Jurkat, Clone E6-1 (cell line): ENCODE results near the gene ALDH3B2.
A peak's percentile ranks its signal among the peaks of the same experiment; 100 is the strongest.
"Not testable (repeated sequence)": the region's sequence is repeated elsewhere in the genome, so short reads cannot be mapped to it uniquely, and the experiment has no call there.

ENCODE experiments used
- DNase-seq: peaks from one replicate; pipeline ENCODE4 v3.0.0-alpha.2; 2011; ENCODE audit warnings: low read depth, low spot score
- H3K4me3 ChIP-seq: 2 replicates; pipeline ENCODE4 v1.5.1; 2011; ENCODE audit warnings: mild to moderate bottlenecking, low read length, control low read depth, moderate library complexity

The ALDH3B2 gene

DNA sequence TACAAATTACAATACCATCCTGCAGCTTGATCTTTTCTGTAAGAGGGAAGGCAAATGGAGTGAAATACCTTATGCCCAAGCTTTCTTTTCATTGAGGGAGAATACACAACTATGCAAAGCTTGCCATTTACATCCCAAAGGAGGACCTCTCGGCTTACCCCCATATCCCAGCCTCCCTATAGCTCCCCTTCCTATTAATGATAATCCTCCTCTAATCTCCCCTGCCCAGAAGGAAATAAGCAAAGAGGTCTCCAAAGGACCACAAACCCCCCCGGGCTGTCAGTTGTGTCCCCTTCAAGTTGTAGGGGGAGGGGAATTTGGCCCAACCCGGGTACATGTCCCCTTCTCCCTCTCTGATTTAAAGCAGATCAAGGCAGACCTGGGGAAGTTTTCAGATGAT lies 52.5 kb downstream of the ALDH3B2 start:
- not testable (repeated sequence) for H3K4me3 ChIP-seq, DNase-seq

DNA sequence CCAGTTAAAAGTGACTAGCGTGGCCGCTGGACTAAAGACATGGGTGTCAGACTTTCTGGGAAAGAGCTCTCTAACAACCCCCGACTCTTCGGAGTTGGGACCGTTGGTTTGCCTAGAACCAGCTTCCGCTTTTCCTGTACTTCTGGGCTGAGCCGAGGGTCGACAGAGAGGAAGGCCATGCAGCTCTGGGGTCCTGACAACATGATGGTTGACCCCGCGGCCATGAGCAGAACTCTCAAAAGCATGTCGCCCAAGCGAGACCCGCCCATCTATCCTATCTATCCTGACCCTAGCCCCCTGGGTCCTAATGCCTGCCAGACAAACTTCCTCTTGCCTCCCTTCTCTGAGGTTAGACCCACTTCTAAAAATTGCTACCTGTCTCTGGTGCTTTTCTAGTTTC lies 53.8 kb downstream of the ALDH3B2 start:
- not testable (repeated sequence) for DNase-seq, H3K4me3 ChIP-seq

GRCh38 chr11:67619683-67620618 lies 54.5 kb downstream of the ALDH3B2 start:
- H3K4me3 ChIP-seq, DNase-seq: not testable (repeated sequence)

- not testable (repeated sequence) for H3K4me3 ChIP-seq, DNase-seq
Measured at GRCh38 chr11:67618901-67619659, 55.3 kb downstream of the ALDH3B2 start.

GRCh38 chr11:67617243-67617953 lies 57.0 kb downstream of the ALDH3B2 start:
- DNase-seq = no peak
- H3K4me3 ChIP-seq = no peak overlapping the region

- no peak overlapping the region for H3K4me3 ChIP-seq
- DNase-seq = no peak
Measured at GRCh38 chr11:67616431-67617242, 57.8 kb downstream of the ALDH3B2 start.

DNA sequence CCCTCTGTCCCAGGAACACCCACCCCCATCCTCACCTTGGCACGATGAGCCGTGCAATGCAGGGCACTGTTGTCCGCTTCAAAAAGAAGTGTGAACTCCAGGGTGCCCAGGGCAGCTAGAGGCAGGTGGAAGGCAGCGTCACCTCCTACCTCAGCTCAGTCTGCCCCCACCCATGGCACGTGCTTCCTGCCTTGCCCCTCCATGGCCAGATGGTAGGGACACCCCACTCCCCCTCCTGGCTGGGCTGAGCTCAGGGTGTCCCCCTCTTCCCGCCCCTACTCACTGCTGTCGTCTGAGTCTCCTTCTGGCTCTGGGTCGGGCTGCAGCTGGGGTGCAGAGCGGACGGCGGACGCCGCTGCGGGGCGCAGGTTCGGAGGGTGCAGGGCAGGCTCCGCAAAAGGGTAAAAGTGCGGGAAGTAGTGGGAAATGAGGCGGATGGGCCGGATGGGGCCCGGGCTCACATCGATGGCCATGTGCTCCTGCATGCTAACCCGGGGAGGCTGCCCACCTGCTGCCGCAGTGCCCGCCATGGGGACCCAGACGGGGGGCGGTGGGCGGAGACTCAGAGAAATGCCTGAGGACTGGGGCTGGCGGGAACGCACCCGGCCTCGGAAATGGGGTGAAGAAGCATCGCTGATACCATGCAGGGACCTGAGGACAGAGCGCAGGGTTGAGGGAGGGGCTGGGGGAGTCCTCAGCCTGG lies 58.5 kb downstream of the ALDH3B2 start:
- H3K4me3 ChIP-seq = no peak overlapping the region
- no peak for DNase-seq

- peak overlapping the region; percentile 52; the same call in 1 of the 2 replicates for H3K4me3 ChIP-seq
- peak; percentile 45 for DNase-seq
Measured at GRCh38 chr11:67614730-67615714, 59.4 kb downstream of the ALDH3B2 start.

DNA sequence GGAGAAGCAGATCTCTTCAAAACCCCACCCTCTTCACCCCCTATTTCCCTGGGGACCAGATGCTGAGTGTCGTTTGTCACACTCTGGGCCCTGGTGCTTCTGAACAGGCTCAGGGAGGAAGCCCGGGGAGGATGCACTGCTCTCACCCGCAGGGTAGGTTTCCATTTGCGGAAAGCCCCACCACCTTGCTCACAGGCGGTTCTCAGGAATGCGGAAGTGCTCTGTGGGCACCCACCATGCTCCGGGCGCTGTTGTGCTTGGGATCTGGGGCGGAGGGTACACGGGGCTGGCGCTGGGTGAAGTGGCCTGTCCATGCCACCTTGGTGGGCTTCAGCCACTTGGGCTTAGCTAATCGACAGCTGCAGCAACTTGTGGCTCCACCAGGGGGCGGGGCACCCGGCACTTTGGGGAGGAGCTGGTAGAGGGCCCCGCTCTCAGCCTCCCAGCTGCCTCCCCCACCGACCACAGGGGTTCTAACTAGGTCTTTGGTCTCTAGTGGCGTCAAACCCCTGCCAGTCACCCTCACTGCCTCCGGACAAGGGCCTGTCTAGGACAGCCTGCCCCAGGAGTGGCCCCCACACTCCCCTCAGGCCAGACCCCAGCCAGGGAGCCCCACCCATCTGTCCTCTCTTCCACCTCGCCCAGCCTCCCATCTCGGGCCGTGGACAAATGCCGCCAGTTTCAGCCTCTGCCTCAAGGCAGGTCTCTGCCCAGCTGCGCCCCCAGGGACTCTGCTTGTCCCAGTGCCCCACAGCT lies 60.3 kb downstream of the ALDH3B2 start:
- peak overlapping the region; percentile 52 for H3K4me3 ChIP-seq
- DNase-seq = peak; percentile 90

GRCh38 chr11:67613313-67613959 lies 61.0 kb downstream of the ALDH3B2 start:
- no peak for DNase-seq
- peak overlapping the region; percentile 52 for H3K4me3 ChIP-seq

DNA sequence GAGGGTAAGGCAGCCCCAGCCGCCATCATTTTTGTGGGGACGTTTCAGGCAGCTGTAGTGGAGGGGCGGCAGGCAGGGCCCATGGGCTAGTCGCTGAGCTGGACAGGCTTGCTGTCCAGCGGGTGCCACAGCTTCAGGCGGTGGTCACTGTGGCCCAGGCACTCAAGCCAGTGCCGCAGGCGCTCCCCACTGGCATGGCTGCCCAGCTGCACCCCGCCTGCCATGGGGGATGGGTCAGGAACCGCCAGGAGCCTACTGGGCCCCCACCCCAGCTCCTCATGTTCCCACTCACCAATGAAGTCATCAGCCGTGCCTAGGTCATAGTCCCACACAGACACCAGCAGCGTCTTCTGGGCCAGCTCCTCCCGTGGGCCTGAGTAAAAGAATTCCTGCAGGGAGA lies 61.7 kb downstream of the ALDH3B2 start:
- DNase-seq = no peak
- no peak overlapping the region for H3K4me3 ChIP-seq
